Ascending aorta (tissue), 2 donors: ENCODE data around the gene EMP1. TPM values are rescaled to one million over a fixed set of nuclear protein-coding genes. Genes with fewer than 3 reads are reported as not detected.
A peak's percentile ranks its signal among the peaks of the same experiment; 100 is the strongest.

Experiments used
- DNase-seq, 2 donors: peaks; one replicate each; pipeline ENCODE4 v3.0.0-alpha.2; 2019; ENCODE audit warnings: low spot score in 2 of 2
- H3K27ac ChIP-seq, 2 donors: fragments of 200-600 bp; sonication (generic); one replicate each; pipeline ENCODE4 v1.5.1; 2016 to 2017; ENCODE audit warnings: mild to moderate bottlenecking in 1 of 2
- H3K27me3 ChIP-seq: fragments of 200-600 bp; sonication (generic); one replicate; pipeline ENCODE4 v1.5.1; 2017
- H3K36me3 ChIP-seq, 2 donors: fragments of 200-600 bp; sonication (generic); one replicate each; pipeline ENCODE4 v1.5.1; 2016
- H3K4me1 ChIP-seq, 2 donors: fragments of 200-600 bp; sonication (generic); one replicate each; pipeline ENCODE4 v1.5.1; 2016 to 2017; ENCODE audit warnings: mild to moderate bottlenecking in 1 of 2
- H3K4me3 ChIP-seq, 2 donors: fragments of 200-600 bp; sonication (generic); one replicate each; pipeline ENCODE4 v1.5.1; 2016 to 2017; ENCODE audit warnings: mild to moderate bottlenecking in 1 of 2
- H3K9me3 ChIP-seq, 2 donors: fragments of 200-600 bp; sonication (generic); one replicate each; pipeline ENCODE4 v1.5.1; 2016
- CTCF ChIP-seq, 3 experiments: fragments of 200-600 bp in 2 of 3; fragments of 450-650 bp in 1 of 3; sonication (generic) in 2 of 3; IDR thresholded peaks; one replicate each; pipeline ENCODE4 v1.5.1; 2016 to 2019; ENCODE audit warnings: antibody characterized with exemption in 3 of 3, mild to moderate bottlenecking in 1 of 3, moderate library complexity in 1 of 3
- intact Hi-C: fragments of 100-400 bp; cut with DNase I; formaldehyde crosslinking; loops from one replicate; pipeline ENCODE4 v1.15.1; 2023
- total RNA-seq: library from RNA; depleted of rRNA; stranded (reverse); fragments of >200 nt; gene quantifications from one replicate; pipeline ENCODE4 v1.1.0, GENCODE V29; 2016

Gene EMP1
- total RNA-seq, 1 donor from 2014 or later = 588 TPM

- Histone ChIP-seq H3K9me3 (no peaks in the 10 kb centered on the region), H3K36me3 (peaks cover 15 to 31% of the 10 kb centered on the region in 2 donors), H3K4me3 (no peak overlapping the region), H3K27ac (no peak overlapping the region), H3K4me1 (peaks cover 0 to 16% of the 10 kb centered on the region in 2 donors), H3K27me3 (no peaks in the 10 kb centered on the region)
- intact Hi-C loops = loop anchor here (10.0 kb wide), 1 partner anchor 426 kb away; the partner anchor contains the start of gene APOLD1
- DNase-seq = no peak
- no peak for TF ChIP-seq CTCF (IDR thresholded peaks at IDR 0.05)
Observed at GRCh38 chr12:13210236-13211190, 14.0 kb downstream of the EMP1 start.

- Histone ChIP-seq H3K4me3 (no peak overlapping the region), H3K27ac (no peak overlapping the region), H3K36me3 (peaks cover 15 to 40% of the 10 kb centered on the region in 2 donors), H3K4me1 (peaks cover 0 to 16% of the 10 kb centered on the region in 2 donors), H3K9me3 (no peaks in the 10 kb centered on the region), H3K27me3 (no peaks in the 10 kb centered on the region)
- TF ChIP-seq CTCF (IDR thresholded peaks at IDR 0.05) = no peak
- intact Hi-C loops = loop anchor here (10.0 kb wide), 1 partner anchor 427 kb away; the partner anchor contains the start of gene APOLD1
- DNase-seq = no peak
Observed at GRCh38 chr12:13211191-13211858, 14.8 kb downstream of the EMP1 start.

GRCh38 chr12:13211859-13212664 lies 15.5 kb downstream of the EMP1 start:
- intact Hi-C loops = loop anchor here (1.0 to 10.0 kb wide), 5 partner anchors 116 to 427 kb away; partner anchors contain the start of gene APOLD1
- peak; percentile 71 to 86 (median 78) for TF ChIP-seq CTCF (IDR thresholded peaks at IDR 0.05)

GRCh38 chr12:13215056-13215455 lies 18.5 kb downstream of the EMP1 start:
- TF ChIP-seq CTCF (IDR thresholded peaks at IDR 0.05) = no peak
- intact Hi-C loops = loop anchor here (10.0 kb wide), 1 partner anchor 430 kb away; the partner anchor contains the start of gene APOLD1
- Histone ChIP-seq H3K27ac (no peak overlapping the region), H3K4me3 (no peak overlapping the region), H3K9me3 (no peaks in the 10 kb centered on the region), H3K36me3 (peaks cover 15 to 55% of the 10 kb centered on the region in 2 donors), H3K4me1 (peaks cover 0 to 4% of the 10 kb centered on the region in 2 donors), H3K27me3 (no peaks in the 10 kb centered on the region)
- no peak for DNase-seq

More at GRCh38 chr12:13211859-13212664, 15.5 kb downstream of the EMP1 start:
- Histone ChIP-seq H3K27ac (no peak overlapping the region), H3K27me3 (no peaks in the 10 kb centered on the region), H3K9me3 (no peaks in the 10 kb centered on the region), H3K4me3 (no peak overlapping the region), H3K36me3 (peaks cover 15 to 47% of the 10 kb centered on the region in 2 donors), H3K4me1 (peaks cover 0 to 10% of the 10 kb centered on the region in 2 donors)
- DNase-seq = peak in 1 of 2 donors; percentile 84

- intact Hi-C loops = loop anchor here (10.0 kb wide), 1 partner anchor 434 kb away; the partner anchor contains the start of gene APOLD1
- DNase-seq = no peak
- H3K27ac ChIP-seq = no peak overlapping the region
- H3K36me3 ChIP-seq = peaks cover 14 to 42% of the 10 kb centered on the region in 2 donors
- no peak overlapping the region for H3K4me3 ChIP-seq
- no peaks in the 10 kb centered on the region for H3K4me1 ChIP-seq
- TF ChIP-seq CTCF (IDR thresholded peaks at IDR 0.05) = no peak
- H3K9me3 ChIP-seq = no peaks in the 10 kb centered on the region
- H3K27me3 ChIP-seq = no peaks in the 10 kb centered on the region
Observed at GRCh38 chr12:13218641-13219040, 22.1 kb downstream of the EMP1 start.
